H1 (cell line): Measurements from ENCODE around the gene CNTF. TPM values are rescaled to one million over a fixed set of nuclear protein-coding genes. Genes with fewer than 3 reads are reported as not detected.

Source experiments
- CTCF ChIA-PET: fragments of 300-600 bp; sonication (Branson Sonifier 250); formaldehyde crosslinking; loops from one replicate; lab custom pipeline; 2021; ENCODE audit not compliant: partially characterized antibody; lab: Charles Lee
- POLR2A ChIA-PET: fragments of 300-600 bp; sonication (Branson Sonifier 250); formaldehyde crosslinking; loops from one replicate; lab custom pipeline; 2021; ENCODE audit warnings: inconsistent platforms; ENCODE audit not compliant: partially characterized antibody; lab: Charles Lee
- DNase-seq, 2 experiments: peaks; one replicate each; pipeline versions ENCODE4 v3.0.0 to v3.0.0-alpha.2; 2010 to 2022; ENCODE audit warnings: low spot score in 2 of 2, low read depth in 1 of 2, mixed read lengths in 1 of 2
- FAIRE-seq: peaks from 2 replicates; lab custom pipeline; 2011; peaks lifted over from hg19 to GRCh38; lab: Jason Lieb, UNC
- H2AFZ ChIP-seq: 2 replicates; pipeline ENCODE4 v1.8.1; 2012; ENCODE audit warnings: low read length, inconsistent platforms
- H2AK5ac ChIP-seq: 2 replicates; pipeline ENCODE4 v1.6.1; 2013; ENCODE audit warnings: low read depth, low read length
- H2BK120ac ChIP-seq: replicated peaks from 2 replicates; pipeline ENCODE3; 2013; ENCODE audit warnings: low read depth, low read length, inconsistent platforms
- H2BK12ac ChIP-seq: 2 replicates; pipeline ENCODE4 v1.6.1; 2013; ENCODE audit warnings: low read depth, low read length
- H2BK15ac ChIP-seq: 2 replicates; pipeline ENCODE4 v1.6.1; 2013; ENCODE audit warnings: low read length
- H2BK20ac ChIP-seq: 2 replicates; pipeline ENCODE4 v1.6.1; 2013; ENCODE audit warnings: low read length
- H2BK5ac ChIP-seq: 2 replicates; pipeline ENCODE4 v1.6.1; 2013; ENCODE audit warnings: low read depth, low read length
- H3K14ac ChIP-seq: 2 replicates; pipeline ENCODE4 v1.6.1; 2013; ENCODE audit warnings: inconsistent platforms; ENCODE audit not compliant: insufficient read length
- H3K18ac ChIP-seq: 2 replicates; pipeline ENCODE4 v1.6.1; 2013; ENCODE audit warnings: low read length; ENCODE audit errors: extremely low read depth
- H3K23ac ChIP-seq: 2 replicates; pipeline ENCODE4 v1.6.1; 2013; ENCODE audit warnings: inconsistent platforms; ENCODE audit not compliant: insufficient read length
- H3K23me2 ChIP-seq: 2 replicates; pipeline ENCODE4 v1.6.1; 2013; ENCODE audit warnings: low read depth, low read length
- H3K27ac ChIP-seq: 2 replicates; pipeline ENCODE4 v1.6.1; 2011; ENCODE audit warnings: low read depth, low read length, inconsistent platforms
- H3K27me3 ChIP-seq, 4 experiments: replicated peaks in 1 of 4; 1 replicate in 1 of 4; 2 replicates in 3 of 4; pipeline versions ENCODE4 v1.6.1 to v1.8.1; 2011 to 2013; ENCODE audit warnings: low read length in 3 of 4, mild to moderate bottlenecking in 3 of 4, inconsistent platforms in 2 of 4, mixed read lengths in 2 of 4, moderate library complexity in 1 of 4; ENCODE audit not compliant: control insufficient read depth in 3 of 4, insufficient read depth in 3 of 4; ENCODE audit errors: extremely low read depth in 1 of 4
- H3K36me3 ChIP-seq, 4 experiments: 2 replicates each; pipeline versions ENCODE4 v1.6.1 to v1.8.1; 2011 to 2013; ENCODE audit warnings: mild to moderate bottlenecking in 4 of 4, low read length in 3 of 4, moderate library complexity in 2 of 4, control low read depth in 1 of 4, inconsistent platforms in 1 of 4; ENCODE audit not compliant: insufficient read depth in 4 of 4, control insufficient read depth in 2 of 4
- H3K4ac ChIP-seq: replicated peaks from 2 replicates; pipeline ENCODE3; 2013; ENCODE audit warnings: low read length, low read depth, mixed read lengths, inconsistent platforms; ENCODE audit not compliant: insufficient read length
- H3K4me1 ChIP-seq, 4 experiments: replicated peaks in 1 of 4; 1 replicate in 1 of 4; 2 replicates in 3 of 4; pipeline versions ENCODE4 v1.6.1 to v1.8.1; 2011 to 2013; ENCODE audit warnings: low read length in 3 of 4, inconsistent platforms in 2 of 4, mixed read lengths in 1 of 4; ENCODE audit not compliant: insufficient read depth in 4 of 4, control insufficient read depth in 3 of 4
- H3K4me2 ChIP-seq, 2 experiments: 2 replicates each; pipeline versions ENCODE4 v1.6.1 to v1.8.1; 2011 to 2013; ENCODE audit warnings: low read depth in 2 of 2, low read length in 2 of 2, control low read depth in 1 of 2, inconsistent platforms in 1 of 2, mild to moderate bottlenecking in 1 of 2; ENCODE audit not compliant: insufficient read depth in 1 of 2
- H3K4me3 ChIP-seq, 4 experiments: fragments of 200-600, 300-600 bp in 1 of 4; sonication (generic), shearing (Covaris generic), sonication (Bioruptor Twin) in 1 of 4; 2 replicates each; pipeline versions ENCODE4 v1.5.1 to v1.8.1; 2011 to 2016; ENCODE audit warnings: low read length in 4 of 4, low read depth in 3 of 4, control low read depth in 2 of 4, inconsistent platforms in 2 of 4, mild to moderate bottlenecking in 2 of 4, mixed read lengths in 1 of 4, moderate library complexity in 1 of 4; ENCODE audit not compliant: insufficient read depth in 2 of 4; ENCODE audit errors: extremely low read depth in 1 of 4
- H3K56ac ChIP-seq: replicated peaks from 2 replicates; pipeline ENCODE3; 2013; ENCODE audit warnings: low read depth, mild to moderate bottlenecking, mixed read lengths, low read length, inconsistent platforms; ENCODE audit not compliant: insufficient read length
- H3K79me1 ChIP-seq: 2 replicates; pipeline ENCODE4 v1.6.1; 2013; ENCODE audit warnings: low read depth, low read length, control low read depth
- H3K79me2 ChIP-seq, 2 experiments: 2 replicates each; pipeline versions ENCODE4 v1.6.1 to v1.8.1; 2012 to 2013; ENCODE audit warnings: low read length in 2 of 2, mild to moderate bottlenecking in 2 of 2, inconsistent platforms in 1 of 2; ENCODE audit not compliant: insufficient read depth in 2 of 2, control insufficient read depth in 1 of 2
- H3K9ac ChIP-seq, 4 experiments: replicated peaks in 1 of 4; 1 replicate in 1 of 4; 2 replicates in 3 of 4; pipeline versions ENCODE4 v1.6.1 to v1.8.1; 2011 to 2013; ENCODE audit warnings: low read depth in 3 of 4, low read length in 3 of 4, control low read depth in 2 of 4, mild to moderate bottlenecking in 2 of 4, moderate library complexity in 2 of 4, inconsistent platforms in 1 of 4; ENCODE audit errors: extremely low read depth in 1 of 4
- H3K9me3 ChIP-seq, 2 experiments: 2 replicates each; pipeline versions ENCODE4 v1.6.1 to v1.8.1; 2012 to 2013; ENCODE audit warnings: mild to moderate bottlenecking in 2 of 2, moderate library complexity in 2 of 2, control low read depth in 1 of 2, inconsistent platforms in 1 of 2, low read depth in 1 of 2, low read length in 1 of 2, mixed read lengths in 1 of 2; ENCODE audit not compliant: insufficient read depth in 2 of 2
- H4K20me1 ChIP-seq, 2 experiments: replicated peaks in 1 of 2; 2 replicates each; pipeline versions ENCODE3 to v1.8.1; 2011 to 2013; ENCODE audit warnings: inconsistent platforms in 2 of 2, low read length in 2 of 2, mild to moderate bottlenecking in 1 of 2; ENCODE audit not compliant: insufficient read depth in 2 of 2, control insufficient read depth in 1 of 2
- H4K5ac ChIP-seq: 2 replicates; pipeline ENCODE4 v1.6.1; 2013; ENCODE audit warnings: low read length, low read depth, mixed read lengths, inconsistent platforms; ENCODE audit not compliant: insufficient read length
- H4K8ac ChIP-seq: 2 replicates; pipeline ENCODE4 v1.8.0; 2013; ENCODE audit warnings: mild to moderate bottlenecking, moderate library complexity, low read length, inconsistent platforms; ENCODE audit not compliant: insufficient read depth; ENCODE audit errors: extremely low read depth
- H4K91ac ChIP-seq: replicated peaks from 2 replicates; pipeline ENCODE3; 2013; ENCODE audit warnings: low read length, mixed read lengths, inconsistent platforms; ENCODE audit not compliant: insufficient read length
- CBX8 ChIP-seq: fragments of 300-800, 300-1000 bp; sonication (generic); IDR thresholded peaks from 2 replicates; pipeline ENCODE4 v1.7.1; 2016; ENCODE audit warnings: low read depth, low read length, borderline replicate concordance
- CHD1 ChIP-seq: IDR thresholded peaks from 2 replicates; pipeline ENCODE4 v1.6.1; 2012; ENCODE audit warnings: low read depth, low read length, improper control_type of control experiment
- CREB1 ChIP-seq: IDR thresholded peaks from 2 replicates; pipeline ENCODE4 v1.6.1; 2012; ENCODE audit warnings: inconsistent platforms
- JUND ChIP-seq: IDR thresholded peaks from 2 replicates; pipeline ENCODE4 v1.6.1; 2011; ENCODE audit warnings: mild to moderate bottlenecking, improper control_type of control experiment, low read length
- KDM5A ChIP-seq: fragments of 200-600 bp; IDR thresholded peaks from 2 replicates; pipeline ENCODE4 v1.7.1; 2012; ENCODE audit warnings: mild to moderate bottlenecking, low read length, inconsistent platforms, mixed read lengths
- POU5F1 ChIP-seq: IDR thresholded peaks from 2 replicates; pipeline ENCODE4 v1.6.1; 2011; ENCODE audit warnings: low read depth, mild to moderate bottlenecking, low read length, moderate library complexity
- WGBS, 2 experiments: shearing (Covaris generic) in 1 of 2; methylation state at CpG; one replicate each; pipeline versions ENCODE4 v1.1.6 to v1.1.7; 2013 to 2015; ENCODE audit warnings: low lambda C conversion rate in 2 of 2, mixed read lengths in 2 of 2, inconsistent platforms in 1 of 2, low coverage in 1 of 2, missing lambda C conversion rate in 1 of 2; ENCODE audit not compliant: insufficient replicate concordance in 2 of 2, insufficient coverage in 1 of 2, insufficient read length in 1 of 2; ENCODE audit errors: extremely low coverage in 1 of 2, missing lambda C conversion rate in 1 of 2; 5-methylcytosine and 5-hydroxymethylcytosine counted together
- polyA plus RNA-seq, 7 experiments: library from polyadenylated mRNA; depleted of rRNA in 3 of 7; stranded (reverse) in 5 of 7; unstranded in 2 of 7; fragments of >200 nt in 5 of 7; fragments of 200-250 nt in 2 of 7; gene quantifications; 1 replicate in 5 of 7; 2 replicates in 1 of 7; 4 replicates in 1 of 7; pipeline versions ENCODE4 v1.2.1 to v1.2.3, GENCODE V29; 2011 to 2013; ENCODE audit warnings: missing spikeins in 2 of 7, mixed read lengths in 2 of 7
- total RNA-seq: library from RNA; stranded (reverse); fragmentation: NEBNext Ultra II Directional; extraction: Animal tissue kit (Norgen Biotek cat#: 25700); gene quantifications from 2 replicates; pipeline ENCODE4 v1.2.1, GENCODE V29; 2021

CNTF gene
- total and polyA plus RNA-seq, 2 of the 8 experiments (the other 6 are each of a cell fraction or from before 2014, with no cell fraction given): 0.41 to 1.5 TPM

- Histone ChIP-seq H2AK5ac (no peak overlapping the region), H3K18ac (no peak overlapping the region), H3K27ac (no peak overlapping the region), H3K36me3 (no peaks in the 10 kb centered on the region), H3K4me2 (no peak overlapping the region), H3K14ac (no peak overlapping the region), H2BK20ac (no peak overlapping the region), H2AFZ (no peak overlapping the region), H2BK5ac (no peak overlapping the region), H4K91ac (no peak overlapping the region), H4K8ac (no peak overlapping the region), H3K27me3 (no peaks in the 10 kb centered on the region; a peak in 1 of 7 replicates), H3K23me2 (no peaks in the 10 kb centered on the region), H3K4ac (no peak overlapping the region), H3K23ac (no peak overlapping the region), H2BK15ac (no peak overlapping the region), H4K5ac (no peak overlapping the region), H3K79me1 (no peaks in the 10 kb centered on the region), H3K9ac (no peak overlapping the region), H4K20me1 (no peaks in the 10 kb centered on the region), H3K9me3 (no peaks in the 10 kb centered on the region), H3K4me1 (peaks cover 0 to 4% (median 1%) of the 10 kb centered on the region in 4 experiments; a peak in 2 of 7 replicates), H3K4me3 (no peak overlapping the region), H2BK120ac (no peak overlapping the region), H3K79me2 (no peaks in the 10 kb centered on the region), H2BK12ac (no peak overlapping the region), H3K56ac (no peak overlapping the region)
- ChIA-PET CTCF (interaction anchor here (0.8 to 4.8 kb wide), 9 partner anchors 8 to 522 kb away, joined by 3 to 37 read pairs (median 4); partner anchors contain the start of gene FAM111B), POLR2A (interaction anchor here (1.0 kb wide), 1 partner anchor 12 kb away, joined by 3 read pairs; no protein-coding TSS in a partner anchor)
- DNase-seq: no peak
- FAIRE-seq: no peak
- 93% methylated on average over 3 of the region's 3 CpGs; no CpG with 5 or more reads in 1 of the 2 experiments for WGBS, 2 experiments
- TF ChIP-seq POU5F1: no peak
- TF ChIP-seq JUND: no peak
- no peak for TF ChIP-seq KDM5A
- TF ChIP-seq CBX8: no peak
- TF ChIP-seq CREB1: no peak
- no peak for TF ChIP-seq CHD1
Observed at GRCh38 chr11:58636587-58636986, 14.1 kb downstream of the CNTF start.
